ENCODE data around the gene TADA3. TPM values are rescaled to one million over a fixed set of nuclear protein-coding genes. Genes with fewer than 3 reads are reported as not detected.

The TADA3 gene
- total RNA-seq, 2 donors from 2014 or later = 130 to 131 TPM

DNA sequence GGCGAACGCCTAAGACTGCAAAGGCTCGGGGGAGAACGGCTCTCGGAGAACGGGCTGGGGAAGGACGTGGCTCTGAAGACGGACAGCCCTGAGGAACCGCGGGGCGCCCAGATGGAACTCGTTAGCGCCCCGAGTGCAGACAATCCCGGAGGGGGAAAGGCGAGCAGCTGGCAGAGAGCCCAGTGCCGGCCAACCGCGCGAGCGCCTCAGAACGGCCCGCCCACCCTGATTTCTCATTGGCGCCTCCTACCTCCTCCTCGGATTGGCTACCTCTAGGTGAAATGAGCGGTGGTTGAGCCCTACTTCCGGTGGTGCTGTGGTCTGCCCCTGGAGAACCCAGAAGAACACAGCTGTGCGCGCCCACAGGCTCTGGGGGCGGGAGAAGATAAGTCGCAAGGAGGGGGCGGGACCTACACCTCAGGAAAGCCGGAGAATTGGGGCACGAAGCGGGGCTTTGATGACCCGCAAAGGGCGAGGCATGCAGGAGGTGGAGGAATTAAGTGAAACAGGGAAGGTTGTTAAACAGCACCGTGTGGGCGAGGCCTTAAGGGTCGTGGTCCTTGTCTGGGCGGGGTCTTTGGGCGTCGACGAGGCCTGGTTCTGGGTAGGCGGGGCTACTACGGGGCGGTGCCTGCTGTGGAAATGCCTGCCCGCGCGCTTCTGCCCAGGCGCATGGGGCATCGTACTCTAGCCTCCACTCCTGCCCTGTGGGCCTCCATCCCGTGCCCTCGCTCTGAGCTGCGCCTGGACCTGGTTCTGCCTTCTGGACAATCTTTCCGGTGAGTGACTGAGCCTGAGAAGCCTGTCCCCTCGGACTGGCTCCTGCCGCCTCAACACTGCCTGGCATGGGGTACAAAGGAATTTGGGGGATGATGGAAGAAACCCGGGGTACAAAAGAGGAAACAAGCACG lies 42.4 kb downstream of the TADA3 start, which contains the start of gene OGG1:
Gene OGG1 (plus strand): TSS at position 308 of the 911 bp plus-strand sequence. CDS start 335 bp downstream, at position 643.
- TF ChIP-seq POLR2A (IDR thresholded peaks at IDR 0.05) (peak; percentile 46), POLR2AphosphoS5 (IDR thresholded peaks at IDR 0.05) (peak; percentile 96)
- TF ChIP-seq, protein P1, sequence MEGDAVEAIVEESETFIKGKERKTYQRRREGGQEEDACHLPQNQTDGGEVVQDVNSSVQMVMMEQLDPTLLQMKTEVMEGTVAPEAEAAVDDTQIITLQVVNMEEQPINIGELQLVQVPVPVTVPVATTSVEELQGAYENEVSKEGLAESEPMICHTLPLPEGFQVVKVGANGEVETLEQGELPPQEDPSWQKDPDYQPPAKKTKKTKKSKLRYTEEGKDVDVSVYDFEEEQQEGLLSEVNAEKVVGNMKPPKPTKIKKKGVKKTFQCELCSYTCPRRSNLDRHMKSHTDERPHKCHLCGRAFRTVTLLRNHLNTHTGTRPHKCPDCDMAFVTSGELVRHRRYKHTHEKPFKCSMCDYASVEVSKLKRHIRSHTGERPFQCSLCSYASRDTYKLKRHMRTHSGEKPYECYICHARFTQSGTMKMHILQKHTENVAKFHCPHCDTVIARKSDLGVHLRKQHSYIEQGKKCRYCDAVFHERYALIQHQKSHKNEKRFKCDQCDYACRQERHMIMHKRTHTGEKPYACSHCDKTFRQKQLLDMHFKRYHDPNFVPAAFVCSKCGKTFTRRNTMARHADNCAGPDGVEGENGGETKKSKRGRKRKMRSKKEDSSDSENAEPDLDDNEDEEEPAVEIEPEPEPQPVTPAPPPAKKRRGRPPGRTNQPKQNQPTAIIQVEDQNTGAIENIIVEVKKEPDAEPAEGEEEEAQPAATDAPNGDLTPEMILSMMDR (IDR thresholded peaks at IDR 0.05) = peak in 2 of 4 experiments; percentile 23 to 36
- Histone ChIP-seq H3K4me1 (replicated peaks) (no peaks in the 10 kb centered on the region), H3K27me3 (replicated peaks; ENCODE audit: insufficient read depth) (no peaks in the 10 kb centered on the region), H3K36me3 (peaks cover 8 to 14% of the 10 kb centered on the region in 2 donors), H3K27ac (peak within 1 kb of the TSS; percentile 92 to 93), H3K4me3 (peak within 1 kb of the TSS; percentile 48 to 55), H3K9me3 (no peaks in the 10 kb centered on the region)
- under 1% methylated on average over 57 of the region's 60 CpGs for WGBS
- intact Hi-C loops (cut with DNase I) = loop anchor here (1.0 kb wide), 1 partner anchor 42 kb away; the partner anchor contains the start of gene TADA3
- peak; percentile 99 for DNase-seq (ENCODE audit: low spot score)

DNA sequence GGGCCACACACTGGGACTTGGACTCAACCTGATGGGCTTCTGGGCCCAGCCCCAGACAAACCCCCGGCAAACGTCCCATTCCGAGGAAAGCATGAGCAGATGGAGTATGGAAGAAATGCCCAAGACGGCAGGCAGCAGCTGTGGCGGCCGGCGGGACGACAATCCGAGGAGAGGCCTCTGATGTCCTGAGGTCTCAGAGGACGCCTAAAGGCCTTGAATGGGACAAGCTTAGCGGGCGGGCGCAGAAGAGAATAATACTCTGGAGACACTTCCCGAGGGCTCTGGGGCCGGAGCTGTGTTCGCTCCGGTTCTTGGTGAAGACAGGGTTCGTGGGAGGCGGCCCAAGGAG lies 43.0 kb downstream of the TADA3 start:
- Histone ChIP-seq H3K27me3 (replicated peaks; ENCODE audit: insufficient read depth) (no peaks in the 10 kb centered on the region), H3K9me3 (no peaks in the 10 kb centered on the region), H3K27ac (peak overlapping the region; percentile 92 to 93), H3K36me3 (peaks cover 14 to 18% of the 10 kb centered on the region in 2 donors), H3K4me3 (peak overlapping the region; percentile 48 to 55), H3K4me1 (replicated peaks) (no peaks in the 10 kb centered on the region)
- 2% methylated on average over 19 of the region's 19 CpGs for WGBS
- TF ChIP-seq POLR2AphosphoS5 (IDR thresholded peaks at IDR 0.05) = no peak
- DNase-seq (ENCODE audit: low spot score) = no peak
- intact Hi-C loops (cut with DNase I) = loop anchor here (1.0 kb wide), 1 partner anchor 43 kb away; the partner anchor contains the start of gene TADA3

DNA sequence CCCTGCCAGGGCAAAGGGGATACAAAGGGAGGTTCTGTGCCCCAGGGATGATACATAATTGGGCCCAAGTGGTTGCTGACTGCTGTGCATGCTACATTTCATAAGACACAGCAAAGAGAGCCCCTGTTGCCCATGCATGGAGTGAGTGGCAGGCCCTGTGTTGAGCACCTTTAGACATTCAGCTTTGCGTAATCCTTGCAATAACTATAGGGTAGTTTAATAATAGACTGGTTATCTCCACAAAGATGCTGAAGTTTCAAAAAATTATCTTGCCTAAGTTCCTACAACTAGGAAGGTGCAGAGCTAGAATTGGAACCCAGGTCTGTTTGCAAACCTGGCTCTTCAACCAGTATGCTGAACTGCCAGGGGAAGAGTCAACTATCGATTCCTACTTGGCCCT lies 44.2 kb downstream of the TADA3 start:
- Histone ChIP-seq H3K9me3 (no peaks in the 10 kb centered on the region), H3K36me3 (peaks cover 27 to 29% of the 10 kb centered on the region in 2 donors), H3K4me1 (replicated peaks) (no peaks in the 10 kb centered on the region), H3K27ac (no peak overlapping the region), H3K27me3 (replicated peaks; ENCODE audit: insufficient read depth) (no peaks in the 10 kb centered on the region), H3K4me3 (no peak overlapping the region)
- intact Hi-C loops (cut with DNase I) = no loop called here
- TF ChIP-seq, protein P1 (IDR thresholded peaks at IDR 0.05) = no peak
- TF ChIP-seq POLR2A (IDR thresholded peaks at IDR 0.05) = no peak
- TF ChIP-seq POLR2AphosphoS5 (IDR thresholded peaks at IDR 0.05) = no peak
- DNase-seq (ENCODE audit: low spot score) = no peak
- WGBS = 96% methylated on average over 2 of the region's 2 CpGs

DNA sequence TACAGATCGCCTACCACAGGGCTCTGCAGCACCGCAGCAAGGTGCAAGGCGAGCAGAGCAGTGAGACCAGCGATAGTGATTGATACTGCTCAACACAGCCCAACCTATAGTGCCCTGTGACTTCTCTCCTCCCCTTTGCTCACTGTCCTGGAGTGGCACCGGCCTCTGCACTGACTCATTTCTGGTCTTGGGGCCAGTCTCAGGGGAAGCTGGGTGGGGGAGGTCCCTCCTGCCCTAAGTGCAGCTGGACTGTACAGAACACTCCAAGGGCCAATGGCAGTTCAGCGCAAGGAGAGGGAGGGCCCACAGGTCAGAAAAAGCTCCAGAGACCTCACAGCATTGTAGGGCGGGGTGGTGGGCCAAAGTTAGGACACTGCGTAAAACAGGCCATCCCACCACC lies 45.0 kb downstream of the TADA3 start:
- no peak for DNase-seq (ENCODE audit: low spot score)
- TF ChIP-seq, protein P1 (IDR thresholded peaks at IDR 0.05) = no peak
- TF ChIP-seq POLR2A (IDR thresholded peaks at IDR 0.05) (no peak), POLR2AphosphoS5 (IDR thresholded peaks at IDR 0.05) (no peak)
- H3K36me3 ChIP-seq = peaks cover 29 to 34% of the 10 kb centered on the region in 2 donors
- H3K4me3 ChIP-seq = no peak overlapping the region
- H3K27me3 ChIP-seq (replicated peaks; ENCODE audit: insufficient read depth) = no peaks in the 10 kb centered on the region
- H3K9me3 ChIP-seq = no peaks in the 10 kb centered on the region
- H3K4me1 ChIP-seq (replicated peaks) = no peaks in the 10 kb centered on the region
- WGBS = 92% methylated on average over 8 of the region's 8 CpGs
- H3K27ac ChIP-seq = no peak overlapping the region
- intact Hi-C loops (cut with DNase I) = no loop called here

DNA sequence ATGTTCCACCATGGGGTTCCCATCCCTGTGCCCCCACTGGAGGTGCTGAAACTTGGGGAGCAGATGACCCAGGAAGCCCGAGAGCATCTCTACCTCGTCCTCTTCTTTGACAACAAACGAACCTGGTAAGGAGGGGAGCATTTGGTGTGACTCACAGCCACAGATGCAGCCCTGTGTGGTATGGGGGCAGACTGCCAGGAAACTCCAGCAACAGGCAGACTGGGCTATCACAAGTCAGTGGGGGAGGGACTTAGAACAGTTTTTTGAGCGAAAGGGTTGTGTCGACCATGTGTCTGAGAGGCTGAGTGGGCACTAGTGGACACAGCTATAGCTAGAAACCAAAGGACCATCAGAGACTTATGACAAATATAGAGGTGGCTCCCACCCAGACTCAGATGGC lies 45.9 kb downstream of the TADA3 start:
- H3K36me3 ChIP-seq = peaks cover 29 to 43% of the 10 kb centered on the region in 2 donors
- WGBS = 94% methylated on average over 5 of the region's 5 CpGs

More for the DNA sequence above, 45.9 kb downstream of the TADA3 start:
- TF ChIP-seq POLR2A (IDR thresholded peaks at IDR 0.05) (no peak), POLR2AphosphoS5 (IDR thresholded peaks at IDR 0.05) (no peak)
- TF ChIP-seq, protein P1 (IDR thresholded peaks at IDR 0.05) = no peak
- H3K4me1 ChIP-seq (replicated peaks) = no peaks in the 10 kb centered on the region
- intact Hi-C loops (cut with DNase I) = no loop called here
- no peaks in the 10 kb centered on the region for H3K27me3 ChIP-seq (replicated peaks; ENCODE audit: insufficient read depth)
- H3K9me3 ChIP-seq = no peaks in the 10 kb centered on the region
- DNase-seq (ENCODE audit: low spot score) = no peak
- no peak overlapping the region for H3K4me3 ChIP-seq
- no peak overlapping the region for H3K27ac ChIP-seq

Measured in prostate gland (tissue), 2 donors.